HepG2 (cell line): Measurements from ENCODE around the gene THAP6. TPM values are rescaled to one million over a fixed set of nuclear protein-coding genes. Genes with fewer than 3 reads are reported as not detected.
A peak's percentile ranks its signal among the peaks of the same experiment; 100 is the strongest.

Source experiments
- CEBPB ChIP-seq: IDR thresholded peaks from 2 replicates; pipeline ENCODE4 v1.6.1; 2011; ENCODE audit warnings: low read depth, low read length, improper control_type of control experiment, borderline replicate concordance
- DMAP1 ChIP-seq: IDR thresholded peaks from 2 replicates; pipeline ENCODE4 v1.6.1; 2016
- HDAC1 ChIP-seq: sonication (generic); formaldehyde crosslinking; IDR thresholded peaks from 2 replicates; pipeline ENCODE4 v1.5.1; 2020; ENCODE audit warnings: mild to moderate bottlenecking, missing genetic modification reagents
- HOMEZ ChIP-seq: IDR thresholded peaks from 2 replicates; pipeline ENCODE4 v1.6.1; 2016; ENCODE audit warnings: low read depth
- LRRFIP1 ChIP-seq: sonication (generic); formaldehyde crosslinking; conservative IDR thresholded peaks from 2 replicates; pipeline ENCODE4 v1.4.0; 2020; ENCODE audit warnings: missing genetic modification reagents
- MZF1 ChIP-seq: sonication (generic); formaldehyde crosslinking; IDR thresholded peaks from 2 replicates; pipeline ENCODE4 v1.8.1; 2023; ENCODE audit warnings: mild to moderate bottlenecking, missing genetic modification reagents, borderline replicate concordance
- RBM22 ChIP-seq: fragments of 200-400 bp; formaldehyde crosslinking; optimal IDR thresholded peaks from 2 replicates; pipeline ENCODE3; 2017; ENCODE audit warnings: mild to moderate bottlenecking, low read length, moderate library complexity
- SP2 ChIP-seq: sonication (generic); formaldehyde crosslinking; IDR thresholded peaks from 2 replicates; pipeline ENCODE4 v1.5.1; 2020; ENCODE audit warnings: mild to moderate bottlenecking, missing genetic modification reagents
- SRSF1 ChIP-seq: fragments of 200-400 bp; formaldehyde crosslinking; optimal IDR thresholded peaks from 2 replicates; pipeline ENCODE3; 2017; ENCODE audit warnings: mild to moderate bottlenecking, low read depth, low read length, moderate library complexity
- U2AF1 ChIP-seq: fragments of 200-400 bp; formaldehyde crosslinking; optimal IDR thresholded peaks from 2 replicates; pipeline ENCODE3; 2017; ENCODE audit warnings: mild to moderate bottlenecking, low read depth, low read length
- ZNF343 ChIP-seq: sonication (generic); formaldehyde crosslinking; IDR thresholded peaks from 2 replicates; pipeline ENCODE4 v1.4.0; 2020; ENCODE audit warnings: mild to moderate bottlenecking, missing genetic modification reagents
- ZNF496 ChIP-seq: sonication (generic); formaldehyde crosslinking; IDR thresholded peaks from 2 replicates; pipeline ENCODE4 v1.8.1; 2023; ENCODE audit warnings: mild to moderate bottlenecking, moderate library complexity, missing genetic modification reagents; ENCODE audit not compliant: insufficient replicate concordance
- ZNF549 ChIP-seq: sonication (generic); formaldehyde crosslinking; IDR thresholded peaks from 2 replicates; pipeline ENCODE4 v1.5.0; 2020; ENCODE audit warnings: missing genetic modification reagents
- ZNF619 ChIP-seq: sonication (generic); formaldehyde crosslinking; IDR thresholded peaks from 2 replicates; pipeline ENCODE4 v1.4.0; 2020; ENCODE audit warnings: mild to moderate bottlenecking, missing genetic modification reagents
- ZNF704 ChIP-seq: sonication (generic); formaldehyde crosslinking; IDR thresholded peaks from 2 replicates; pipeline ENCODE4 v1.8.1; 2023; ENCODE audit warnings: mild to moderate bottlenecking, inconsistent platforms, moderate library complexity, missing genetic modification reagents, borderline replicate concordance
- ZNF713 ChIP-seq: sonication (generic); formaldehyde crosslinking; IDR thresholded peaks from 2 replicates; pipeline ENCODE4 v1.4.0; 2020; ENCODE audit warnings: mild to moderate bottlenecking, missing genetic modification reagents
- polyA plus RNA-seq, 8 experiments: library from polyadenylated mRNA; depleted of rRNA in 3 of 8; stranded (reverse) in 7 of 8; unstranded in 1 of 8; fragments of >200 nt; fragmentation: Illumina TruSeq in 4 of 8; extraction: Trizol in 4 of 8; gene quantifications; 2 replicates each; pipeline versions ENCODE4 v1.2.1 to v1.2.3, GENCODE V29; 2011 to 2016; ENCODE audit warnings: low read depth in 4 of 8, missing spikeins in 1 of 8, mixed read lengths in 1 of 8; ENCODE audit not compliant: insufficient read depth in 1 of 8
- total RNA-seq, 5 experiments: library from RNA; depleted of rRNA; stranded (reverse); fragments of >200 nt; fragmentation: Illumina TruSeq; extraction: Trizol; gene quantifications; 2 replicates each; pipeline ENCODE4 v1.2.3, GENCODE V29; 2016; ENCODE audit warnings: low read depth in 1 of 5
- TF ChIP-seq, protein P1 (sequence below): sonication (generic); formaldehyde crosslinking; IDR thresholded peaks from 2 replicates; pipeline ENCODE4 v1.9.0; 2021; ENCODE audit warnings: missing genetic modification reagents, borderline replicate concordance
- TF ChIP-seq, protein P2 (sequence below), 2 experiments: sonication (generic) in 1 of 2; formaldehyde crosslinking in 1 of 2; IDR thresholded peaks; 2 replicates each; pipeline versions ENCODE4 v1.4.0 to v1.6.1; 2018 to 2020; ENCODE audit warnings: missing genetic modification reagents in 2 of 2, borderline replicate concordance in 1 of 2, low read depth in 1 of 2, mild to moderate bottlenecking in 1 of 2, missing biosample characterization in 1 of 2

Gene THAP6
- total and polyA plus RNA-seq, 2 of the 13 experiments (the other 11 are each of a cell fraction or from before 2014, with no cell fraction given), result 9.3 to 14.7 TPM

- TF ChIP-seq LRRFIP1 (no peak), MZF1 (CRISPR knock-in tag) (no peak), DMAP1 (peak; percentile 93), ZNF713 (no peak), ZNF549 (no peak), ZNF619 (CRISPR knock-in tag) (peak; percentile 68; the same call in 1 of the 2 replicates), HOMEZ (CRISPR knock-in tag) (peak; percentile 76; the same call in 1 of the 2 replicates), HDAC1 (CRISPR knock-in tag) (peak; percentile 93), ZNF496 (CRISPR knock-in tag) (no peak), ZNF704 (CRISPR knock-in tag) (peak; percentile 42; the same call in 1 of the 2 replicates), SRSF1 (peak; percentile 93), U2AF1 (no peak), SP2 (peak; percentile 40; the same call in 1 of the 2 replicates), RBM22 (no peak), CEBPB (no peak), ZNF343 (CRISPR knock-in tag) (peak; percentile 64; the same call in 1 of the 2 replicates)
- TF ChIP-seq, protein P1, sequence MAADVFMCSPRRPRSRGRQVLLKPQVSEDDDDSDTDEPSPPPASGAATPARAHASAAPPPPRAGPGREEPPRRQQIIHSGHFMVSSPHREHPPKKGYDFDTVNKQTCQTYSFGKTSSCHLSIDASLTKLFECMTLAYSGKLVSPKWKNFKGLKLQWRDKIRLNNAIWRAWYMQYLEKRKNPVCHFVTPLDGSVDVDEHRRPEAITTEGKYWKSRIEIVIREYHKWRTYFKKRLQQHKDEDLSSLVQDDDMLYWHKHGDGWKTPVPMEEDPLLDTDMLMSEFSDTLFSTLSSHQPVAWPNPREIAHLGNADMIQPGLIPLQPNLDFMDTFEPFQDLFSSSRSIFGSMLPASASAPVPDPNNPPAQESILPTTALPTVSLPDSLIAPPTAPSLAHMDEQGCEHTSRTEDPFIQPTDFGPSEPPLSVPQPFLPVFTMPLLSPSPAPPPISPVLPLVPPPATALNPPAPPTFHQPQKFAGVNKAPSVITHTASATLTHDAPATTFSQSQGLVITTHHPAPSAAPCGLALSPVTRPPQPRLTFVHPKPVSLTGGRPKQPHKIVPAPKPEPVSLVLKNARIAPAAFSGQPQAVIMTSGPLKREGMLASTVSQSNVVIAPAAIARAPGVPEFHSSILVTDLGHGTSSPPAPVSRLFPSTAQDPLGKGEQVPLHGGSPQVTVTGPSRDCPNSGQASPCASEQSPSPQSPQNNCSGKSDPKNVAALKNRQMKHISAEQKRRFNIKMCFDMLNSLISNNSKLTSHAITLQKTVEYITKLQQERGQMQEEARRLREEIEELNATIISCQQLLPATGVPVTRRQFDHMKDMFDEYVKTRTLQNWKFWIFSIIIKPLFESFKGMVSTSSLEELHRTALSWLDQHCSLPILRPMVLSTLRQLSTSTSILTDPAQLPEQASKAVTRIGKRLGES, result 0 out of 2 replicates have a peak, but pooled peaks have one; percentile 3
- TF ChIP-seq, protein P2, sequence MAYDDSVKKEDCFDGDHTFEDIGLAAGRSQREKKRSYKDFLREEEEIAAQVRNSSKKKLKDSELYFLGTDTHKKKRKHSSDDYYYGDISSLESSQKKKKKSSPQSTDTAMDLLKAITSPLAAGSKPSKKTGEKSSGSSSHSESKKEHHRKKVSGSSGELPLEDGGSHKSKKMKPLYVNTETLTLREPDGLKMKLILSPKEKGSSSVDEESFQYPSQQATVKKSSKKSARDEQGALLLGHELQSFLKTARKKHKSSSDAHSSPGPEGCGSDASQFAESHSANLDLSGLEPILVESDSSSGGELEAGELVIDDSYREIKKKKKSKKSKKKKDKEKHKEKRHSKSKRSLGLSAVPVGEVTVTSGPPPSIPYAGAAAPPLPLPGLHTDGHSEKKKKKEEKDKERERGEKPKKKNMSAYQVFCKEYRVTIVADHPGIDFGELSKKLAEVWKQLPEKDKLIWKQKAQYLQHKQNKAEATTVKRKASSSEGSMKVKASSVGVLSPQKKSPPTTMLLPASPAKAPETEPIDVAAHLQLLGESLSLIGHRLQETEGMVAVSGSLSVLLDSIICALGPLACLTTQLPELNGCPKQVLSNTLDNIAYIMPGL (CRISPR knock-in tag; IDR thresholded peaks at IDR 0.05; ENCODE audit: borderline replicate concordance in 1 of 2, low read depth in 1 of 2), result peak; percentile 56 to 72; a peak in 3 of 4 replicates
Measured at GRCh38 chr4:75514131-75514948, at the start of gene THAP6, which contains the start of gene RCHY1 (continued).
